IPS DF 6.9 (cell line): ENCODE results near the gene PTDSS2.

Source experiments
- DNase-seq: peaks from one replicate; pipeline ENCODE4 v3.0.0-alpha.2; 2013; ENCODE audit warnings: low read depth, low spot score
- H3K27ac ChIP-seq: one replicate; pipeline ENCODE4 v1.5.1; 2013; ENCODE audit warnings: low read length, control low read depth
- H3K27me3 ChIP-seq: 2 replicates; pipeline ENCODE4 v1.6.1; 2013; ENCODE audit warnings: mild to moderate bottlenecking, low read length; ENCODE audit not compliant: control insufficient read depth, insufficient read depth
- H3K36me3 ChIP-seq: 2 replicates; pipeline ENCODE4 v1.6.1; 2013; ENCODE audit warnings: low read length; ENCODE audit not compliant: control insufficient read depth, insufficient read depth
- H3K4me1 ChIP-seq: 2 replicates; pipeline ENCODE4 v1.6.1; 2013; ENCODE audit warnings: low read length; ENCODE audit not compliant: control insufficient read depth, insufficient read depth
- H3K4me3 ChIP-seq: 2 replicates; pipeline ENCODE4 v1.5.1; 2013; ENCODE audit warnings: mild to moderate bottlenecking, low read length
- H3K9me3 ChIP-seq: 2 replicates; pipeline ENCODE4 v1.6.1; 2013; ENCODE audit warnings: low read length, inconsistent platforms; ENCODE audit not compliant: control insufficient read depth, insufficient read depth
- WGBS: extraction: QIAGEN DNeasy Blood & Tissue Kit; methylation state at CpG from one replicate; pipeline ENCODE4 v1.1.7; 2013; ENCODE audit warnings: mixed read lengths, missing lambda C conversion rate; ENCODE audit not compliant: insufficient read length, insufficient coverage; 5-methylcytosine and 5-hydroxymethylcytosine counted together

PTDSS2 gene

GRCh38 chr11:452916-453527 lies 2.9 kb downstream of the PTDSS2 start:
- WGBS, result no CpG with 5 or more reads among the region's 19 CpGs
- H3K27me3 ChIP-seq, result no peaks in the 10 kb centered on the region
- H3K27ac ChIP-seq, result no peak overlapping the region
- peaks cover 4% of the 10 kb centered on the region; the same call in 1 of the 2 replicates for H3K36me3 ChIP-seq
- H3K9me3 ChIP-seq, result no peaks in the 10 kb centered on the region
- H3K4me1 ChIP-seq, result peaks cover 8% of the 10 kb centered on the region
- H3K4me3 ChIP-seq, result no peak overlapping the region
- no peak for DNase-seq

DNA sequence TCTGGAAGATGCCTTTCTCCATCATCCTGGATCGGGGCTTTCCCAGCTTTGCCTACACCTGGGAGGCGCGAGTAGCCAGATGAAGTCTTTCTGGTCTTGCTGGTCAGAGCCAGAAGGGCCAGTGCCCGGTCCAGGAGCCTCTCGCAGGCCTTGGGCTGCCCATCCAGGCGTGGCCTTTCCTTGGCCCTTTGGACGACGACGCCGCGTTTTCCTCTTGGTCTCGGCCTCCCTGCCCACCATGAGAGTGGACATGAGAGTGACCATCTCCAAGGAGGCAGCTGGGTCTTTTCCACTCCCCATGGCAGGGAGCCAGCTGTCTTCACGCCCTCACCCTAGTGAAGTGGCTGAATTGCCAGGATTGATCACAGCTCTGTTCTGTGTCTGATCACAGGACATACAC lies 3.5 kb downstream of the PTDSS2 start:
- H3K4me1 ChIP-seq, result peaks cover 8% of the 10 kb centered on the region
- no peaks in the 10 kb centered on the region for H3K27me3 ChIP-seq
- H3K36me3 ChIP-seq, result peaks cover 4% of the 10 kb centered on the region; the same call in 1 of the 2 replicates
- H3K4me3 ChIP-seq, result no peak overlapping the region
- no peak overlapping the region for H3K27ac ChIP-seq
- no peaks in the 10 kb centered on the region for H3K9me3 ChIP-seq
- no peak for DNase-seq
- WGBS, result no CpG with 5 or more reads among the region's 13 CpGs

- Histone ChIP-seq H3K36me3 (peaks cover 4% of the 10 kb centered on the region; the same call in 1 of the 2 replicates), H3K9me3 (no peaks in the 10 kb centered on the region), H3K27ac (no peak overlapping the region), H3K4me1 (peaks cover 8% of the 10 kb centered on the region), H3K27me3 (no peaks in the 10 kb centered on the region), H3K4me3 (no peak overlapping the region)
- no CpG with 5 or more reads among the region's 9 CpGs for WGBS
- no peak for DNase-seq
These were observed 4.0 kb downstream of the PTDSS2 start for GRCh38 chr11:454043-454442.

- H3K27ac ChIP-seq, result no peak overlapping the region
- H3K27me3 ChIP-seq, result no peaks in the 10 kb centered on the region
- no peak for DNase-seq
- H3K4me3 ChIP-seq, result no peak overlapping the region
- H3K9me3 ChIP-seq, result no peaks in the 10 kb centered on the region
- peaks cover 8% of the 10 kb centered on the region for H3K4me1 ChIP-seq
- WGBS, result no CpG with 5 or more reads among the region's 14 CpGs
- H3K36me3 ChIP-seq, result peaks cover 4% of the 10 kb centered on the region
These were observed 4.9 kb downstream of the PTDSS2 start for GRCh38 chr11:454801-455565.

DNA sequence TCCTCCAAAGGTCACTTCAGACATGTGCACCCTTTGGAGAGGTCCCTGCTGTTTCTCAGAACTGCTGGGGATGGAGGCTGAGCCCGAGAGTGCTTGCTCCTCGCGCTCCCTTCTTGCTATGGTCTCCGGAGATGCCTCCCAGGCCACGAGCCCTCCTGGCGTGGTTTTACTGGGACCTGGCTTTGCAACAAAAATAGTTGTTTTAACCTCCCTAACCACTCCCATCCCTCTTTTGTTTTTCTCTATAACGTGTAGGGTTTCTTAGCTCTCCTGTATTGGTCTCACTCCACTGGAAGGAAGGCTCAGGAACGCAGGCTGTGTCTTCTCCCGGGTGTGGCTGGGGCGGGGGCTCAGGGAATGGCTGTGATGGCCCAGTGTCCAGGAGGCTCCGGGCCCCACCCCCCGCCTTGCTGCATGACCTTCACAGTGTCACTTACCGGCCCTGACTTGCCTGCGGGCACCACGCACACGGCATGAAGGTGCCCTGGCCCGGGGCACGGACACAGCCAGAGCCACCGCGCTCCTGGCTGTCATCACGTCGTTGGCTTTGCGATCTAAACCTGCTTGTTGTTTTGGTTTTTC lies 5.6 kb downstream of the PTDSS2 start:
- peaks cover 8% of the 10 kb centered on the region for H3K4me1 ChIP-seq
- H3K27ac ChIP-seq, result no peak overlapping the region
- peaks cover 8% of the 10 kb centered on the region for H3K36me3 ChIP-seq
- no peaks in the 10 kb centered on the region for H3K27me3 ChIP-seq
- H3K9me3 ChIP-seq, result no peaks in the 10 kb centered on the region
- H3K4me3 ChIP-seq, result no peak overlapping the region
- no peak for DNase-seq
- WGBS, result no CpG with 5 or more reads among the region's 23 CpGs

DNA sequence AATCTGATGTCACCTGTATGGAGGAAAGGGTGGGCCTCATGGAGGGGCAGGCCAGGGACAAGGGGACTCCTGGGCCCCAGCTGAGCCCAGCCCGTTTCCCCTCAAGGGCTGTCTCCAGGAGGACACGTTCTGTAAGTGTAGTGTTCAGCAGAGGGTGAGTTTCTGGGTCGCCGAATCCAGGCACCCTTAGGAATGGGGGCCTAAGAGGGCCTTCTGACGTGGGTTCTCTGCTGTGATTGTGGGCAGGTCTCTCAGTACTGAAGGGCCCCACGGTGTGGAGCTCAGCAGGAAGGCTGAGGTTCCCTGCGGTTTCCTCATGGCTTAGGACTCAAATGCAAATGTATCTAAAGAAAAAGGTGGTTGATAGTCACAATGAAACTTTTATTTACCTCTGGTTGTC lies 6.5 kb downstream of the PTDSS2 start:
- DNase-seq, result no peak
- Histone ChIP-seq H3K4me3 (no peak overlapping the region), H3K36me3 (peaks cover 12% of the 10 kb centered on the region), H3K9me3 (no peaks in the 10 kb centered on the region), H3K27ac (no peak overlapping the region), H3K4me1 (peaks cover 8% of the 10 kb centered on the region), H3K27me3 (no peaks in the 10 kb centered on the region)
- WGBS, result no CpG with 5 or more reads among the region's 7 CpGs

DNA sequence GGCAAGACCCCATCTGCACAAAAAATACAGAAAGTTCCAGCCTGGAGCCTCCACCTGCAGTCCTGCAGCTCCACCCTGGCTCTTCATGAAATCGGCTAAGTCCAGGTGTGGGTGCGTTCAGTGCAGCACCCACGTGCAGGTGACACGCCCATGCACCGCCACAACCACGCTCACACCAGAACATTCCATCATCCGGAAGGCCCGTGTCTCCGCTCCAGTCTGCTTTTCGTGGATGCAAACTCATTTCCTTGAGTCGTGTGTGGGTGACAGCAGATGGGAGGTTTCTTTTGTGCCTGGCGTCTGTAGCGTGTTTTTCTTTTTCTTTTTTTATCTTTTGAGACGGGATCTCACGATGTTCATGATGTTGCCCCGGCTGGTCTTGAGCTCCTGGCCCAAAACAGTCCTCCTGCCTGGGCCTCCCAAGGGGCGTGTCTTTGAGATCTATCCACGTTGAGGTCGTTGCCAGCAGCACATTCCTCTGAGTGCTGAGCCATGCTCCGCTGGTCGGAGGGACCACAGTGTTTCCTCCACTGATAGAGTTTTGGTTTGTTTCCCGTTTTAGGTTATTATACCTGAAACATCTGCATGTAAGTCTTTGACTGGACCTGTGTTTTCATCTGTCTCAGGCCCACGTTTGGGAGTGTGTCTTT lies 7.2 kb downstream of the PTDSS2 start:
- no peak for DNase-seq
- H3K9me3 ChIP-seq, result no peaks in the 10 kb centered on the region
- no CpG with 5 or more reads among the region's 23 CpGs for WGBS
- H3K4me3 ChIP-seq, result no peak overlapping the region
- peaks cover 6% of the 10 kb centered on the region for H3K4me1 ChIP-seq
- no peak overlapping the region for H3K27ac ChIP-seq
- H3K27me3 ChIP-seq, result no peaks in the 10 kb centered on the region
- peaks cover 12% of the 10 kb centered on the region for H3K36me3 ChIP-seq

DNA sequence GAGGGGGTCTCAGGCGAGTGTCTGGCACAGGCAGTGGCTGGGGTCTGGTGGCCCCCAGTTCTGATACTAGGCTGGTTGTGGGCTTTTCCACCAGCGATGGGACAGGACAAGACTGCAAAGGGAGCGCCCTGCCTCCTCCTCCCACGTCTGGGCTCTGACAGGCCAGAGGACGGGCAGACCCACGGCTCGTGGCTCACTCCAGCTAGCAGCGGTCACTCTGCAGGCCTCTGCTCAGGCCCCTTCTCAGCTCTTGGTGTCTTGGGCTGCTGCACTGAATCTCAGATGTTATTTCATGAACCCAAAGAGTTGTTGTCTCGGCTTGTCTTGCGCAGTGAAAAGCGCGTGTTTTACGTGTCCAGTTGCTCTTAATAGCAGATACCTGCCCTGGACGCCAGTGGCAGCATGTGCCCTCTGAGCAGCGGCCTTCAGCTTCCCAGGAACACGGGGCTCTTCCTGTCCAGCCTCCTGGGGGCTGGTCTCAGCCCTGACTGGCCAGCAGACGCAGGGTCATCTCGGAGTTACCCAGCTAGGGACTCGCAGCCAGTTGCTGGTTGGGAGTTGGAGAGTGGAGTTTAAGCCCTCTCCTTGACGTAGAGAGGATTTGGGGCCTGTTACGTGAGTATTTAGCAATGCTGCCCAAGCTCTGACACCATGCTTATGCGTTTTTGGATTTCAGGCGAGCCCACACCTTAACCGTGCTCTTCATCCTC lies 9.6 kb downstream of the PTDSS2 start:
- Histone ChIP-seq H3K27me3 (no peaks in the 10 kb centered on the region), H3K9me3 (no peaks in the 10 kb centered on the region), H3K36me3 (peaks cover 13% of the 10 kb centered on the region; the same call in 1 of the 2 replicates), H3K27ac (no peak overlapping the region), H3K4me3 (no peak overlapping the region), H3K4me1 (peaks cover 6% of the 10 kb centered on the region)
- WGBS, result no CpG with 5 or more reads among the region's 24 CpGs
- no peak for DNase-seq

DNA sequence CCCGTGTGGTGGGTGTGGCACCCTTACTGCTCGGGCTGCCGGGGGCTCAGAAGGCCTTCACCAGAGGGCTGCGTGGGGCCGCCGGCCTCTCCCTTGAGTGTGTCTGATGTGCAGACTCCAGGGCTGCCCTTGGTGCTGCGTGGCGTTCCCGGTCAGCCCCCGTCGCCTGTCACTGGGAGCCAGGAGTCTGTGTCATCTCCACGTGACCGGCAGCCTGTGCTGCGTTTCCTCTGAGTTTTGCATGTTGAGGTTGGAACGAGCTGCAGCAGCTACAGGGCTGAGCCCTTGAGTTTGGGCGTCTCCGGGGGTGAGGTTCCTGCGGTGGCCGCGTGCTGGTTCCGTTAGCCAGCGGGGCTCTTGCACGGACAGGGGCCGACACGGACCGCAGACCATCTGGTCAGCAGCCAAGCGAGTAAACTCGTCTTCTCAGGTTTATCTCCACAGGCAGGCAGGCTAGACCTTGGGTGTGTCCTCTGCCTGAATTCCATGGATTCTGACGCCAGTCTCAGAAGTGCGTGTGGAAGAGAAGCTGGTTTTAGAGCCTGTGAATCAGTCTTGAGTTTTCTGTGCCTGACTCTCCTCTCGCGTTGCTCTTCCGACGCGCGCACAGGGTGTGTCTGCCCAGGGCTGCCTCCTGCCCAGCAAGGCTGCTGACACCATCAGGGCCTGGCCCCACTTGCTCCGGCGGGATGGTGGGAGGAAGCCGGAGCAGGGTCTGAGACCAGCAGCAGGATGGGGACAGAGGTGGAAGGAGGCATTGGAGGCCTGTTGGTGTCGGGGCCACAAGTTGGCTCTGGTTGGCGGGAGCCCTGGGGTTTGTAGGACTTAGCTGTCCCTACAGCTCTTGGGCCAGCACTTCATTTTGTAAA lies 10.5 kb downstream of the PTDSS2 start:
- peaks cover 13% of the 10 kb centered on the region; the same call in 1 of the 2 replicates for H3K36me3 ChIP-seq
- no peaks in the 10 kb centered on the region for H3K27me3 ChIP-seq
- peaks cover 4% of the 10 kb centered on the region; the same call in 1 of the 2 replicates for H3K4me1 ChIP-seq
- no CpG with 5 or more reads among the region's 41 CpGs for WGBS
- no peak overlapping the region for H3K27ac ChIP-seq
- H3K4me3 ChIP-seq, result no peak overlapping the region
- H3K9me3 ChIP-seq, result no peaks in the 10 kb centered on the region
- no peak for DNase-seq
